Lower lobe of right lung (tissue), 2 donors: Measurements from ENCODE around the gene C4orf33. TPM values are rescaled to one million over a fixed set of nuclear protein-coding genes. Genes with fewer than 3 reads are reported as not detected.
"Not testable (repeated sequence)": the region's sequence is repeated elsewhere in the genome, so short reads cannot be mapped to it uniquely, and the experiment has no call there.

Experiments
- ATAC-seq, 2 donors: fragments of 200-7000 bp; cut with Tn5 transposase; one replicate each; pipeline ENCODE4 v1.9.1; 2020 to 2022; ENCODE audit warnings: mild to moderate bottlenecking in 2 of 2, moderate library complexity in 2 of 2
- DNase-seq: peaks from one replicate; pipeline ENCODE4 v3.0.0-alpha.2; 2020
- H3K27ac ChIP-seq: fragments of 200-600 bp; one replicate; pipeline ENCODE4 v1.8.0; 2022
- H3K27me3 ChIP-seq: fragments of 200-600 bp; one replicate; pipeline ENCODE4 v1.8.0; 2022; ENCODE audit warnings: low read depth
- H3K36me3 ChIP-seq: fragments of 200-600 bp; one replicate; pipeline ENCODE4 v1.8.0; 2022; ENCODE audit warnings: mild to moderate bottlenecking
- H3K4me1 ChIP-seq: fragments of 200-600 bp; one replicate; pipeline ENCODE4 v1.8.0; 2022
- H3K4me3 ChIP-seq: fragments of 200-600 bp; one replicate; pipeline ENCODE4 v1.8.0; 2022; ENCODE audit warnings: mild to moderate bottlenecking
- H3K9me3 ChIP-seq: fragments of 200-600 bp; one replicate; pipeline ENCODE4 v1.8.0; 2022
- CTCF ChIP-seq: fragments of 200-600 bp; IDR thresholded peaks from one replicate; pipeline ENCODE4 v1.8.0; 2022; ENCODE audit warnings: antibody characterized with exemption, mild to moderate bottlenecking
- intact Hi-C: fragments of 100-400 bp; cut with DNase I; formaldehyde crosslinking; loops from one replicate; pipeline ENCODE4 v1.11.0; 2022
- long read RNA-seq: library from polyadenylated mRNA; unstranded; transcript quantifications from one replicate; pipeline ENCODE4 v2.0.0, GENCODE V29; 2021
- total RNA-seq: library from RNA; stranded (reverse); fragmentation: NEBNext Ultra II Directional; extraction: Animal tissue kit (Norgen Biotek cat#: 25700); gene quantifications from one replicate; pipeline ENCODE4 v1.2.1, GENCODE V29; 2021
- donor health status: DM: no; HTN: yes; CAD: no; lungs with severe emphysema.

C4orf33 gene
- total RNA-seq, result 10.3 TPM
- long read RNA-seq, full-length matches to known transcripts, result 7 of 12 reads
- long read RNA-seq, partial matches to known transcripts, result 1 of 12 reads
- long read RNA-seq, other reads (novel, unspliced or antisense), result 4 of 12 reads

- no peaks in the 10 kb centered on the region for H3K27me3 ChIP-seq
- intact Hi-C loops, result no loop called here
- DNase-seq (peak; percentile 81), ATAC-seq (peak; percentile 70 to 73)
- TF ChIP-seq CTCF, result no peak
- H3K36me3 ChIP-seq, result no peaks in the 10 kb centered on the region
- no peaks in the 10 kb centered on the region for H3K9me3 ChIP-seq
- H3K4me3 ChIP-seq, result peak within 1 kb of the TSS; percentile 58
- peak within 1 kb of the TSS; percentile 89 for H3K27ac ChIP-seq
- peaks cover 38% of the 10 kb centered on the region for H3K4me1 ChIP-seq
Measured at GRCh38 chr4:129095811-129096454, at the start of gene C4orf33. TSS of gene C4orf33 (plus strand) at chr4:129096152. CDS start at chr4:129102611, 6,459 bp downstream.

- no peak for DNase-seq
- no peaks in the 10 kb centered on the region for H3K36me3 ChIP-seq
- TF ChIP-seq CTCF, result no peak
- H3K27ac ChIP-seq, result no peak overlapping the region
- ATAC-seq, result no peak
- intact Hi-C loops, result no loop called here
- H3K4me1 ChIP-seq, result no peaks in the 10 kb centered on the region
- H3K9me3 ChIP-seq, result peaks cover 83% of the 10 kb centered on the region
- no peak overlapping the region for H3K4me3 ChIP-seq
- no peaks in the 10 kb centered on the region for H3K27me3 ChIP-seq
Measured at GRCh38 chr4:129059028-129059427, 36.9 kb upstream of the C4orf33 start.

- H3K9me3 ChIP-seq, result peaks cover 56% of the 10 kb centered on the region
- intact Hi-C loops, result no loop called here
- no peaks in the 10 kb centered on the region for H3K27me3 ChIP-seq
- no peak for TF ChIP-seq CTCF
- H3K36me3 ChIP-seq, result no peaks in the 10 kb centered on the region
- no peak for ATAC-seq
- H3K4me3 ChIP-seq, result no peak overlapping the region
- H3K4me1 ChIP-seq, result no peaks in the 10 kb centered on the region
- DNase-seq, result no peak
- H3K27ac ChIP-seq, result no peak overlapping the region
Measured at GRCh38 chr4:129062580-129062979, 33.4 kb upstream of the C4orf33 start.

- TF ChIP-seq CTCF, result no peak
Measured at GRCh38 chr4:129063640-129064039, 32.3 kb upstream of the C4orf33 start.

GRCh38 chr4:129064717-129065116 lies 31.2 kb upstream of the C4orf33 start:
- intact Hi-C loops, result no loop called here
- Histone ChIP-seq H3K4me1 (no peaks in the 10 kb centered on the region), H3K36me3 (no peaks in the 10 kb centered on the region), H3K27ac (no peak overlapping the region), H3K9me3 (peaks cover 40% of the 10 kb centered on the region), H3K4me3 (no peak overlapping the region), H3K27me3 (no peaks in the 10 kb centered on the region)
- TF ChIP-seq CTCF, result no peak
- DNase-seq (no peak), ATAC-seq (no peak)

More at GRCh38 chr4:129063640-129064039, 32.3 kb upstream of the C4orf33 start:
- intact Hi-C loops, result no loop called here
- Histone ChIP-seq H3K27ac (no peak overlapping the region), H3K4me1 (no peaks in the 10 kb centered on the region), H3K9me3 (peaks cover 51% of the 10 kb centered on the region), H3K4me3 (no peak overlapping the region), H3K36me3 (no peaks in the 10 kb centered on the region), H3K27me3 (no peaks in the 10 kb centered on the region)
- ATAC-seq, result no peak
- DNase-seq, result no peak

GRCh38 chr4:129069537-129069936 lies 26.4 kb upstream of the C4orf33 start:
- ATAC-seq, H3K27me3 ChIP-seq, H3K27ac ChIP-seq, H3K4me1 ChIP-seq, intact Hi-C loops, H3K4me3 ChIP-seq, H3K36me3 ChIP-seq, DNase-seq, H3K9me3 ChIP-seq: not testable (repeated sequence)
